GM19099 (cell line): Measurements from ENCODE around the gene LPP.

ENCODE experiments used
- POLR2A ChIP-seq: IDR thresholded peaks from 3 replicates; pipeline ENCODE4 v1.6.1; 2011; ENCODE audit warnings: low read depth; ENCODE audit not compliant: insufficient read length; ENCODE audit errors: extremely low read depth

Gene LPP

GRCh38 chr3:188624828-188625227 is 470.9 kb downstream of the LPP start:
- TF ChIP-seq POLR2A, result no peak

- TF ChIP-seq POLR2A, result no peak
These were observed 473.7 kb downstream of the LPP start for GRCh38 chr3:188627652-188628051.

GRCh38 chr3:188631291-188632010 is 477.5 kb downstream of the LPP start:
- no peak for TF ChIP-seq POLR2A

GRCh38 chr3:188633206-188633605 is 479.2 kb downstream of the LPP start:
- TF ChIP-seq POLR2A, result no peak

DNA sequence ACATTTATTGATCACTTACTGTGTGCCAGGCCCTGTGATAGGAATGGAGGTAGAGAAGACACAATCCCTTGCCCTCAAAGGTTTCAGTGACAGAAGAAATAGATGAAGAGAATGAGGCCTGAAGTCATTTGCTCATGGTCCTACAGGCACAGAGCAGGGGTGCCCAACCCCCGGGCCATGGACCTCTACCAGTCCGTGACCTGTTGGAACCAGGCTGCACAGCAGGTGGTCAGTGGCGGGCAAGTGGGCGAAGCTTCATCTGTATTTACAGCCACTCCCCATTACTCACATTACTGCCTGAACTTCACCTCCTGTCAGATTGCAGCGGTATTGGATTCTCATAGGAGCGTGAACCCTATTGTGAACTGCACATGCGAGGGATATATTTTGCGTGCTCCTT is 480.3 kb downstream of the LPP start:
- no peak for TF ChIP-seq POLR2A

- no peak for TF ChIP-seq POLR2A
These were observed 481.5 kb downstream of the LPP start for GRCh38 chr3:188635258-188636042.

DNA sequence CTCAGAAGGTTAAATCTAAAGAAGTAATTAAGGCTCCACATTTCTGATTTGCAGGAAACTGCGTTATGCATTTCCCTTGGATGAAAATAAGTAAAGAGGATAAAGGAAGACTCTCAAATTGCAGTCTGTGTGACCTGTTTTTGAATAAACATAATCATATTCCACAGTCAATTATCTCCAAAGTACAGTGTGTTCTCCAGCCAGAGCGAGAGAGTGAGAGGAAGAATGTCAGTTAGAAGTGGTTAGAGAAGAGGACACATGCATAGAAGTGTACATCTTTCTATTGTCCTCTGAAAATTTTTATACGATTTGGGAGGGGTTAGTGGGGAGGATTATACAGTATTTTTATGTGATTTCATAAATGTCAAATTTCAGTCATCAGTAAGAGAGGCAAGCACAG is 487.1 kb downstream of the LPP start:
- no peak for TF ChIP-seq POLR2A

DNA sequence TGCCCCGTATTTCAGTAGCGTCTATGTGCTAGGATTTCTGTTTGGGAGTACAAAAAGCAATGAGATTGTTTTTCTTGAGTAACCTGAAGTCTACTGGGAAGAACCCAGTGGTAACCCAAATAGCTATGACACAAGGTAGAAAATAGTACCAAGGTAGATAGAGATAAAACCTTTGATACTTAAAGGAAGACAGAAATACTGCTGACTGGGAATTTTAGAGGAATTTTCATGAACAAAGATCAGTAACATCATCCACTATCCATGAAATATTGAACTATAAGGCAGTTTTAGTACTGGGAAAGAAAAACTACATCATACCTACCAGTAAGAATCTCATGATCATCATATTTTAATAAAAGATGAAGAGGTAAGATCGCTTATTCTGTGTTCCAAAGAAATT is 489.8 kb downstream of the LPP start:
- TF ChIP-seq POLR2A, result no peak

- no peak for TF ChIP-seq POLR2A
These were observed 492.6 kb downstream of the LPP start for GRCh38 chr3:188646592-188646991.

- no peak for TF ChIP-seq POLR2A
These were observed 493.3 kb downstream of the LPP start for GRCh38 chr3:188647237-188647636.

- no peak for TF ChIP-seq POLR2A
These were observed 495.6 kb downstream of the LPP start for GRCh38 chr3:188649521-188649920.

DNA sequence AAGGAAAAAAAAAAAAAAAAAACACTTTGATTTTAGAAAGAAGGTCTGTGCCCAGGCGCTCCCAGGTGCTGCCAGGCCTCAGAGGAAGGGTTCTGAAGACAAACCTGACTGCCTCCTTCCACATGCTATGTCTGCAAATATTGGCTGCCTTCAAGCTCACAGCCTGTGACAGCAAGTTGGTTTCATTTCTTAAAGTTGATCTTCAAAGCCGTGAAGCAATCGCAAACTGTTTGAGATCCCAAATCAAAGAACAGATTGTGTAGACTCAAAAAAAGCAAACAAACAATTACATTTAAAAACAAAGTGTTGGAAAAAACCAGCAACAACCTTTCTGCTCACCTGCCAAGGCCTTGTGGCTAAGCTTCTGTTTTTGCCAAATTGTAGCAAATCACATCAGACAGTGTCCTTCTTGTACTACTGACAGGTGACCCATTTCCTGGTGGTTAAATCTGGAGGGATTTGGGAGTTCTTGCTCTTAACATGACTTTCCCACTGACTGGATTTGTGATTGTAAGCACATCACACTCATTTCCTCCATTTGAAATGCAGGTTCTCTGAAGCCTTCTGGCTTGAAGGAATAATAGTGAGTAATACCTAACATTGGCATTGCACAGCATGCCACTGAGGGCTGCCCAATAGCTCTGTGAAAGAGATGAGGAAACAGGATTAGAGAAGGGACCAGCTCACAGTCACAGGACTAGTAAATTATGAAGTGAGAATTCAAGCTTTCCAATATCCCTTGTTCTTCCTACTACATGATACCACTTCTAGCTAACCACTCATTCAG is 502.4 kb downstream of the LPP start:
- TF ChIP-seq POLR2A, result no peak

- no peak for TF ChIP-seq POLR2A
These were observed 504.6 kb downstream of the LPP start for GRCh38 chr3:188658606-188659005.

GRCh38 chr3:188659449-188660090 is 505.6 kb downstream of the LPP start:
- no peak for TF ChIP-seq POLR2A

DNA sequence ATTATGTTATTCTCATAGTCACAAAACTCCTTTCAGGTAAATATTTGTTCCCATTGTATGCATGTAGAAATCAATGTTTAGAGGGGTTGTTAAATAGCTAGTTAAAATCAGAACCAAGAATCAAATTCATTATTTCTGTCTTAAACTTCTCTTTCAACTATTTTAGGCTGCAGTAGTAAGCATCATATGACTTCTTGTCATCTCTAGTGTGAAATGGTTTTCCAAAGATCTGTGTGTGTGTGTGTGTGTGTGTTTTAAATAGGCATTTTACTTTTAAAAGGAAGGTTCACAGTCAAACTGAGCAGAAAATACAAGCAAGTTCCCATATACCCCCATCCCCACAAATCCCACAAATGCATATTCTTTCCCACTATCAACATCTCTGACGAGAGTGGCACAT is 506.5 kb downstream of the LPP start:
- TF ChIP-seq POLR2A, result no peak
